Esophagus (tissue), 2 donors: Measurements from ENCODE around the gene HBG1. TPM values are rescaled to one million over a fixed set of nuclear protein-coding genes. Genes with fewer than 3 reads are reported as not detected.

Experiments
- H3K27ac ChIP-seq, 2 donors: one replicate each; pipeline ENCODE4 v1.5.1; 2013; ENCODE audit warnings: low read depth in 2 of 2, mild to moderate bottlenecking in 2 of 2, inconsistent platforms in 1 of 2, low read length in 1 of 2, moderate library complexity in 1 of 2
- H3K27me3 ChIP-seq, 2 donors: one replicate each; pipeline ENCODE4 v1.6.1; 2013; ENCODE audit warnings: low read length in 2 of 2, control low read depth in 1 of 2, mild to moderate bottlenecking in 1 of 2; ENCODE audit not compliant: insufficient read depth in 2 of 2, control insufficient read depth in 1 of 2
- H3K36me3 ChIP-seq, 2 donors: one replicate each; pipeline ENCODE4 v1.6.1; 2013; ENCODE audit warnings: low read length in 1 of 2; ENCODE audit not compliant: control insufficient read depth in 2 of 2, insufficient read depth in 2 of 2
- H3K4me1 ChIP-seq, 2 donors: one replicate each; pipeline ENCODE4 v1.6.1; 2013; ENCODE audit warnings: low read length in 1 of 2; ENCODE audit not compliant: control insufficient read depth in 2 of 2, insufficient read depth in 2 of 2
- H3K4me3 ChIP-seq, 2 donors: one replicate each; pipeline ENCODE4 v1.5.1; 2013; ENCODE audit warnings: low read length in 2 of 2, mild to moderate bottlenecking in 2 of 2, low read depth in 1 of 2, moderate library complexity in 1 of 2
- H3K9me3 ChIP-seq, 2 donors: one replicate each; pipeline ENCODE4 v1.6.1; 2013; ENCODE audit warnings: mild to moderate bottlenecking in 2 of 2, low read depth in 1 of 2, low read length in 1 of 2, moderate library complexity in 1 of 2; ENCODE audit not compliant: control insufficient read depth in 2 of 2, insufficient read depth in 1 of 2
- WGBS, 2 donors: extraction: QIAGEN DNeasy Blood & Tissue Kit; methylation state at CpG; one replicate each; pipeline ENCODE4 v1.1.7; 2013; 5-methylcytosine and 5-hydroxymethylcytosine counted together
- polyA plus RNA-seq, 2 donors: library from polyadenylated mRNA; stranded (reverse); fragments of 200-250 nt; gene quantifications; one replicate each; pipeline ENCODE4 v1.2.3, GENCODE V29; 2013
- donor health status: healthy with polysubstance abuse.
- donor health status: Bipolar disorder and iron deficiency.

HBG1 gene
- polyA plus RNA-seq, 2 donors = not detected

DNA sequence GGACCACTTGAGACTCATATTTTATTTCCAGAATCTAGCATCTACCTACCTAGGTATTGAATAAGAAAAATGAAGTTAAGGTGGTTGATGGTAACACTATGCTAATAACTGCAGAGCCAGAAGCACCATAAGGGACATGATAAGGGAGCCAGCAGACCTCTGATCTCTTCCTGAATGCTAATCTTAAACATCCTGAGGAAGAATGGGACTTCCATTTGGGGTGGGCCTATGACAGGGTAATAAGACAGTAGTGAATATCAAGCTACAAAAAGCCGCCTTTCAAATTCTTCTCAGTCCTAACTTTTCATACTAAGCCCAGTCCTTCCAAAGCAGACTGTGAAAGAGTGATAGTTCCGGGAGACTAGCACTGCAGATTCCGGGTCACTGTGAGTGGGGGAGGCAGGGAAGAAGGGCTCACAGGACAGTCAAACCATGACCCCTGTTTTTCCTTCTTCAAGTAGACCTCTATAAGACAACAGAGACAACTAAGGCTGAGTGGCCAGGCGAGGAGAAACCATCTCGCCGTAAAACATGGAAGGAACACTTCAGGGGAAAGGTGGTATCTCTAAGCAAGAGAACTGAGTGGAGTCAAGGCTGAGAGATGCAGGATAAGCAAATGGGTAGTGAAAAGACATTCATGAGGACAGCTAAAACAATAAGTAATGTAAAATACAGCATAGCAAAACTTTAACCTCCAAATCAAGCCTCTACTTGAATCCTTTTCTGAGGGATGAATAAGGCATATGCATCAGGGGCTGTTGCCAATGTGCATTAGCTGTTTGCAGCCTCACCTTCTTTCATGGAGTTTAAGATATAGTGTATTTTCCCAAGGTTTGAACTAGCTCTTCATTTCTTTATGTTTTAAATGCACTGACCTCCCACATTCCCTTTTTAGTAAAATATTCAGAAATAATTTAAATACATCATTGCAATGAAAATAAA is 24.8 kb downstream of the HBG1 start:
- Histone ChIP-seq H3K27ac (no peak overlapping the region), H3K36me3 (no peaks in the 10 kb centered on the region), H3K9me3 (peaks cover 0 to 7% of the 10 kb centered on the region in 2 donors), H3K27me3 (no peaks in the 10 kb centered on the region), H3K4me1 (no peaks in the 10 kb centered on the region), H3K4me3 (no peak overlapping the region)
- 75 to 85% methylated on average over 6 of the region's 6 CpGs for WGBS, 2 donors

DNA sequence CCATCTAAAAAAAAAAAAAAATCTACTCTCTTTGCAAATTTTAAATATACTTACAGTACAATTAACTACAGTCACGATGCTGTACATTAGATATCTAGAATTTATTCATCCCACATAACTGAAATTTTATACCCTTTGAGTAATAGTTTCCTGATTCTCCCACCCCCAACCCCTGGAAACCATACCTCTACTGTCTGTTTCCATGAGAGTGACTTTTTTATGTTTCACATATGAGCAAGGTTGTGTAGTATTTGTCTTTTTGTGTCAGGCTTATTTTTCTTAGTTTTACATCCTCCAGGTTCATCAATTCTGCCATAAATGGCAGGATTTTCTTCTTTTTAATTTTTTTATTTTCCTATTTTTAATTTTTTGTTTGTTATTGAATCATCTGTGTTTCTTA is 26.0 kb downstream of the HBG1 start:
- Histone ChIP-seq H3K9me3 (peaks cover 0 to 7% of the 10 kb centered on the region in 2 donors), H3K36me3 (no peaks in the 10 kb centered on the region)
- WGBS, 2 donors = 67 to 69% methylated on average over 1 of the region's 1 CpG

DNA sequence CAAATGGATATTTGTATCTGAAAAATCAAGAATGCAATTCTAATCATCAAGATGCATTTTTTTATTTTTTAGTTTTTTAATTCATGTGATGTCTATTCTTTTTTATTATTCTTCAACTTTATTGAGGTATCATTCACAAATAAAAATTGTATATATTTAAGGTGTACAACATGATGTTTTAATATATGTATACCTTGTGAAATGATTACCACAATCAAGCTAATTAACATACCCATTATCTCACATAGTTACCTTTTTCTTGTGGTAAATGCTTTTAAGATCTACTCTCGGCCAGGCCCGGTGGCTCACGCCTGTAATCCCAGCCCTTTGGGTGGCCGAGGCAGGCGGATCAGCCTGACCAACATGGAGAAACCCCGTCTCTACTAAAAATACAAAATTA is 26.5 kb downstream of the HBG1 start:
- Histone ChIP-seq H3K4me1 (no peaks in the 10 kb centered on the region), H3K27ac (no peak overlapping the region), H3K4me3 (no peak overlapping the region), H3K27me3 (no peaks in the 10 kb centered on the region), H3K36me3 (no peaks in the 10 kb centered on the region), H3K9me3 (peaks cover 0 to 7% of the 10 kb centered on the region in 2 donors)
- 85 to 88% methylated on average over 6 of the region's 6 CpGs for WGBS, 2 donors

More for the DNA sequence above, 26.0 kb downstream of the HBG1 start:
- no peak overlapping the region for H3K27ac ChIP-seq
- H3K4me1 ChIP-seq = no peaks in the 10 kb centered on the region
- H3K4me3 ChIP-seq = no peak overlapping the region
- no peaks in the 10 kb centered on the region for H3K27me3 ChIP-seq

- Histone ChIP-seq H3K27me3 (no peaks in the 10 kb centered on the region), H3K4me3 (no peak overlapping the region), H3K27ac (no peak overlapping the region), H3K36me3 (no peaks in the 10 kb centered on the region), H3K4me1 (no peaks in the 10 kb centered on the region), H3K9me3 (no peaks in the 10 kb centered on the region)
- 48 to 60% methylated on average over 7 of the region's 7 CpGs for WGBS, 2 donors
Observed at GRCh38 chr11:5210376-5210885, 39.2 kb downstream of the HBG1 start.

DNA sequence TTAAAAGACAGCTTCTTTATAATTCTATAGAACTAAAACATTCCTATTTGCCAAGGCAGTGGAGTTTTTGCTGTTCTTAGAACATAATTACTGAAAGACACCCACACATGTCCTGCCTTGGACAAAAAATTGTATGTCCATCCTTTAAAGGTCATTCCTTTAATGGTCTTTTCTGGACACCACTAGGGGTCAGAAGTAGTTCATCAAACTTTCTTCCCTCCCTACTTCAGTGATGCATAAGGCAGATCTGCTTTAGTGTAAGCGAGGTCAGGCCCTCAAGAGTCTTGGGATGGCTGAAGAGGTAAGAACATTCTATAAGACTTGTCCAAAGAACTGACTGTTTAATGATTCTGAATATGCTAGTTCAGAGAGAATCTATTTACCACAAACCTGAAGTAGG is 44.9 kb downstream of the HBG1 start:
- no peak overlapping the region for H3K4me3 ChIP-seq
- no peaks in the 10 kb centered on the region for H3K36me3 ChIP-seq
- WGBS, 2 donors = 15 to 34% methylated on average over 1 of the region's 1 CpG
- no peaks in the 10 kb centered on the region for H3K27me3 ChIP-seq
- no peak overlapping the region for H3K27ac ChIP-seq
- H3K4me1 ChIP-seq = no peaks in the 10 kb centered on the region
- no peaks in the 10 kb centered on the region for H3K9me3 ChIP-seq

- no peaks in the 10 kb centered on the region for H3K4me1 ChIP-seq
- no peaks in the 10 kb centered on the region for H3K9me3 ChIP-seq
- H3K27me3 ChIP-seq = no peaks in the 10 kb centered on the region
- H3K4me3 ChIP-seq = no peak overlapping the region
- no peak overlapping the region for H3K27ac ChIP-seq
- 76 to 88% methylated on average over 2 of the region's 2 CpGs for WGBS, 2 donors
- H3K36me3 ChIP-seq = no peaks in the 10 kb centered on the region
Observed at GRCh38 chr11:5203366-5203765, 46.3 kb downstream of the HBG1 start.

GRCh38 chr11:5200582-5200981 is 49.1 kb downstream of the HBG1 start, which contains the start of gene OR51V1:
Gene OR51V1 (minus strand): TSS chr11:5200682. CDS start chr11:5200682, 0 bp downstream.
- H3K27me3 ChIP-seq = no peaks in the 10 kb centered on the region
- H3K9me3 ChIP-seq = no peaks in the 10 kb centered on the region
- no peaks in the 10 kb centered on the region for H3K36me3 ChIP-seq
- H3K4me3 ChIP-seq = no peak within 1 kb of the TSS
- 50 to 58% methylated on average over 1 of the region's 1 CpG for WGBS, 2 donors
- H3K4me1 ChIP-seq = no peaks in the 10 kb centered on the region
- H3K27ac ChIP-seq = no peak within 1 kb of the TSS

- Histone ChIP-seq H3K27me3 (no peaks in the 10 kb centered on the region), H3K36me3 (no peaks in the 10 kb centered on the region), H3K9me3 (peaks cover 0 to 3% of the 10 kb centered on the region in 2 donors), H3K27ac (no peak overlapping the region), H3K4me1 (no peaks in the 10 kb centered on the region), H3K4me3 (no peak overlapping the region)
Observed at GRCh38 chr11:5198285-5198684, 51.4 kb downstream of the HBG1 start.
